ENCODE measurements around the gene ZNF57.
"Not testable (repeated sequence)": the region's sequence is repeated elsewhere in the genome, so short reads cannot be mapped to it uniquely, and the experiment has no call there.

The ZNF57 gene

GRCh38 chr19:2896694-2897093, 4.0 kb upstream of the ZNF57 start:
- no peak for DNase-seq (ENCODE audit: low read depth)

GRCh38 chr19:2902590-2903218, 2.0 kb downstream of the ZNF57 start:
- no peak for DNase-seq (ENCODE audit: low read depth)

- not testable (repeated sequence) for DNase-seq (ENCODE audit: low read depth)
Measured at GRCh38 chr19:2903326-2903725, 2.6 kb downstream of the ZNF57 start.

- DNase-seq (ENCODE audit: low read depth) = no peak
Measured at GRCh38 chr19:2905918-2906519, 5.3 kb downstream of the ZNF57 start.

GRCh38 chr19:2906631-2907195, 6.0 kb downstream of the ZNF57 start:
- no peak for DNase-seq (ENCODE audit: low read depth)

GRCh38 chr19:2912306-2912705, 11.6 kb downstream of the ZNF57 start:
- no peak for DNase-seq (ENCODE audit: low read depth)

GRCh38 chr19:2917275-2918184, 16.8 kb downstream of the ZNF57 start:
- no peak for DNase-seq (ENCODE audit: low read depth)

GRCh38 chr19:2922987-2923386, 22.3 kb downstream of the ZNF57 start:
- no peak for DNase-seq (ENCODE audit: low read depth)

GRCh38 chr19:2923510-2923909, 22.8 kb downstream of the ZNF57 start:
- no peak for DNase-seq (ENCODE audit: low read depth)

GRCh38 chr19:2926341-2927031, 25.8 kb downstream of the ZNF57 start:
- DNase-seq (ENCODE audit: low read depth) = no peak

- no peak for DNase-seq (ENCODE audit: low read depth)
Measured at GRCh38 chr19:2927032-2927430, 26.3 kb downstream of the ZNF57 start.

GRCh38 chr19:2933490-2933910, 32.8 kb downstream of the ZNF57 start:
- DNase-seq (ENCODE audit: low read depth) = no peak

GRCh38 chr19:2935863-2936262, 35.1 kb downstream of the ZNF57 start:
- not testable (repeated sequence) for DNase-seq (ENCODE audit: low read depth)

- no peak for DNase-seq (ENCODE audit: low read depth)
Measured at GRCh38 chr19:2942928-2943640, 42.4 kb downstream of the ZNF57 start.

GRCh38 chr19:2944403-2944774, 43.7 kb downstream of the ZNF57 start:
- no peak for DNase-seq (ENCODE audit: low read depth)

GRCh38 chr19:2944775-2945574, 44.2 kb downstream of the ZNF57 start, which contains the start of gene ZNF77:
Gene ZNF77, minus strand, starts transcription at chr19:2944971. Its CDS starts 131 bp downstream, at chr19:2944840.
- peak; percentile 98 for DNase-seq (ENCODE audit: low read depth)

- DNase-seq (ENCODE audit: low read depth) = no peak
Measured at GRCh38 chr19:2945575-2946184, 45.0 kb downstream of the ZNF57 start.

GRCh38 chr19:2949939-2950285, 49.2 kb downstream of the ZNF57 start:
- DNase-seq (ENCODE audit: low read depth) = no peak

- peak; percentile 100 for DNase-seq (ENCODE audit: low read depth)
Measured at GRCh38 chr19:2950286-2951124, 49.8 kb downstream of the ZNF57 start.
